Breast epithelium (tissue), 3 donors: ENCODE results near the gene GALNTL6.

Experiments used
- POLR2A ChIP-seq: fragments of 450-650 bp; IDR thresholded peaks from one replicate; pipeline ENCODE4 v1.6.1; 2016; ENCODE audit warnings: antibody characterized with exemption, mild to moderate bottlenecking, moderate library complexity
- POLR2AphosphoS5 ChIP-seq, 3 donors: sonication (generic); formaldehyde crosslinking; IDR thresholded peaks; one replicate each; pipeline ENCODE4 v1.6.1; 2017; ENCODE audit warnings: antibody characterized with exemption in 3 of 3
- TF ChIP-seq, protein P1 (sequence below), 3 donors: fragments of 450-650 bp; IDR thresholded peaks; one replicate each; pipeline ENCODE4 v1.5.1; 2016 to 2017; ENCODE audit warnings: antibody characterized with exemption in 3 of 3, mild to moderate bottlenecking in 3 of 3, moderate library complexity in 3 of 3

DNA sequence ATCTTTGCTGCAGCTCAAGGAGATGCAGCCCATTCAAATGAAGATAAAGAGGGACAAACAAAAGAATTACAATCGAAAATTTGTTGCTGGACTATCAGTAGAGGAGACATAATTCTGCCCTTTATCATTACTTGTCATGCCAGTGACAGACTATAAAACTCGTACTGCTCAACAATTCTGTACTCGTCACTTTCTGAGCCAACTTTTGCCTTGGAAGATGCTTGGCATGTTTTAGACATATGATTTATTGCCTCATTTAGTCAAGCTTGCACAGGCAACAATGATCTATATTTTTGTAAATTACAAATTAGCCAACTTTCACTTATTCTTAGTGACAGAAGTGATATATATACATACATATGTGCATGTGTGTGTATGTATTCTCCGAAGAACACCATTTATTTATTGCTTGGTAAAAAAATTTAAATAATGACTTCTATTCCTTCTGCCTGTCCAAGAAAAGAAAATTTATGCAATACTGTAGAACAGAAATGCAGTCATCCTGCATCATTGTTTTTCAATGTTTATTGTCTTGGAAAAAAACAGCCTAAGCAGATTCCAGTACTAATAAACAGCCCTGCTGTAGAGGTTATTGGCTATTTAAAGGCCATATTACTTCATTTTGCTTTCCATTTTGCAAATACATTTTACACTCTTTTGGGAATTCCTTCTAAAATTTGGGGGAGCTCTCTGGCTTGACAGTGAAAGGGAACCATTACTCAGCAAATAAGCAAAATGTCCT, 980.5 kb downstream of the GALNTL6 start:
- TF ChIP-seq, protein P1, sequence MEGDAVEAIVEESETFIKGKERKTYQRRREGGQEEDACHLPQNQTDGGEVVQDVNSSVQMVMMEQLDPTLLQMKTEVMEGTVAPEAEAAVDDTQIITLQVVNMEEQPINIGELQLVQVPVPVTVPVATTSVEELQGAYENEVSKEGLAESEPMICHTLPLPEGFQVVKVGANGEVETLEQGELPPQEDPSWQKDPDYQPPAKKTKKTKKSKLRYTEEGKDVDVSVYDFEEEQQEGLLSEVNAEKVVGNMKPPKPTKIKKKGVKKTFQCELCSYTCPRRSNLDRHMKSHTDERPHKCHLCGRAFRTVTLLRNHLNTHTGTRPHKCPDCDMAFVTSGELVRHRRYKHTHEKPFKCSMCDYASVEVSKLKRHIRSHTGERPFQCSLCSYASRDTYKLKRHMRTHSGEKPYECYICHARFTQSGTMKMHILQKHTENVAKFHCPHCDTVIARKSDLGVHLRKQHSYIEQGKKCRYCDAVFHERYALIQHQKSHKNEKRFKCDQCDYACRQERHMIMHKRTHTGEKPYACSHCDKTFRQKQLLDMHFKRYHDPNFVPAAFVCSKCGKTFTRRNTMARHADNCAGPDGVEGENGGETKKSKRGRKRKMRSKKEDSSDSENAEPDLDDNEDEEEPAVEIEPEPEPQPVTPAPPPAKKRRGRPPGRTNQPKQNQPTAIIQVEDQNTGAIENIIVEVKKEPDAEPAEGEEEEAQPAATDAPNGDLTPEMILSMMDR (IDR thresholded peaks at IDR 0.05): no peak
- TF ChIP-seq POLR2A (no peak), POLR2AphosphoS5 (IDR thresholded peaks at IDR 0.05) (no peak)
